Measurements from ENCODE around the gene IGSF9B. TPM values are rescaled to one million over a fixed set of nuclear protein-coding genes. Genes with fewer than 3 reads are reported as not detected.

Gene IGSF9B
- polyA plus RNA-seq, 2 donors = 0.93 to 5.5 TPM

GRCh38 chr11:133864756-133865155 lies 92.0 kb downstream of the IGSF9B start:
- no peak overlapping the region for H3K4me3 ChIP-seq (ENCODE audit: low read depth in 1 of 2, low read length in 2 of 2)
- no peaks in the 10 kb centered on the region for H3K4me1 ChIP-seq (ENCODE audit: control insufficient read depth in 2 of 2, insufficient read depth in 2 of 2, low read length in 1 of 2)
- H3K27ac ChIP-seq (ENCODE audit: low read depth in 2 of 2, low read length in 1 of 2) = no peak overlapping the region
- H3K9me3 ChIP-seq (ENCODE audit: control insufficient read depth in 2 of 2, insufficient read depth in 1 of 2, low read depth in 1 of 2, low read length in 1 of 2) = no peaks in the 10 kb centered on the region
- H3K36me3 ChIP-seq (ENCODE audit: control insufficient read depth in 2 of 2, insufficient read depth in 2 of 2, low read length in 1 of 2) = no peaks in the 10 kb centered on the region
- 93 to 94% methylated on average over 26 of the region's 26 CpGs for WGBS, 2 donors
- H3K27me3 ChIP-seq (ENCODE audit: control insufficient read depth in 1 of 2, insufficient read depth in 2 of 2, low read length in 2 of 2) = no peaks in the 10 kb centered on the region

- Histone ChIP-seq H3K4me1 (ENCODE audit: control insufficient read depth in 2 of 2, insufficient read depth in 2 of 2, low read length in 1 of 2) (no peaks in the 10 kb centered on the region), H3K9me3 (ENCODE audit: control insufficient read depth in 2 of 2, insufficient read depth in 1 of 2, low read depth in 1 of 2, low read length in 1 of 2) (no peaks in the 10 kb centered on the region), H3K4me3 (ENCODE audit: low read depth in 1 of 2, low read length in 2 of 2) (no peak overlapping the region), H3K27me3 (ENCODE audit: control insufficient read depth in 1 of 2, insufficient read depth in 2 of 2, low read length in 2 of 2) (no peaks in the 10 kb centered on the region), H3K27ac (ENCODE audit: low read depth in 2 of 2, low read length in 1 of 2) (no peak overlapping the region), H3K36me3 (ENCODE audit: control insufficient read depth in 2 of 2, insufficient read depth in 2 of 2, low read length in 1 of 2) (no peaks in the 10 kb centered on the region)
- 79 to 80% methylated on average over 6 of the region's 6 CpGs for WGBS, 2 donors
These were observed 96.6 kb downstream of the IGSF9B start for GRCh38 chr11:133860151-133860550.

Other genes with a start within 250 kb of the IGSF9B start
- under 1 TPM in 1 of 2 donors, not detected in 1; 0.08 TPM for gene SPATA19, start 111.5 kb downstream of the IGSF9B start, polyA plus RNA-seq
- gene JAM3, start 112.1 kb upstream of the IGSF9B start, polyA plus RNA-seq = 1 to 10 TPM; 2.5 to 5.5 TPM